NT2/D1 (cell line): ENCODE results near the gene NCL.

Experiments
- SUZ12 ChIP-seq: IDR thresholded peaks from 2 replicates; pipeline ENCODE4 v1.6.1; 2011; ENCODE audit not compliant: insufficient read length, insufficient read depth; ENCODE audit errors: extremely low read depth
- YY1 ChIP-seq: IDR thresholded peaks from 2 replicates; pipeline ENCODE4 v1.6.1; 2011; ENCODE audit not compliant: insufficient read length, insufficient read depth
- ZNF274 ChIP-seq: IDR thresholded peaks from 2 replicates; pipeline ENCODE4 v1.6.1; 2011; ENCODE audit warnings: mild to moderate bottlenecking, low read depth, low read length

DNA sequence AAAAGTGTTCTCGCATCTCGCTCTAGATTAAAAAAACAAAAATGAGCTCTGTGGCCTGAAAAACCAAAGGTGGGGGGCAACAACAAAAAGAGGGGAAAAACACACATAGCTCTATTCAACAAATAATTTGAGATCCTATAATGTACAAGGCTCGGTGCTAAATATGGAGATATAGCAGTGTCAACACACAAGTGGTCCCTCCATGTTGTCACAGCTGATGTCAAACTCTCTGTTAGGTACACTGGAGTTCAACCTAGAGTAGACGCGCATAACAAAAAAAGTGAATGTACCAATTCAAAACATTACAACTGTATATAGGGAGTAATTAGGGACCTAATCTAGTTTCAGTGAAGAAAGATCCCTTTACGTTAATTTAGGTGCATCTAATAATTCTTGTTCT lies 5.9 kb downstream of the NCL start:
- TF ChIP-seq SUZ12 (no peak), YY1 (no peak), ZNF274 (no peak)
